MG63 (cell line): Measurements from ENCODE around the gene NUDT15. TPM values are rescaled to one million over a fixed set of nuclear protein-coding genes. Genes with fewer than 3 reads are reported as not detected.
"Not testable (repeated sequence)": the region's sequence is repeated elsewhere in the genome, so short reads cannot be mapped to it uniquely, and the experiment has no call there.

Experiments
- DNase-seq: peaks from one replicate; pipeline ENCODE4 v3.0.0-alpha.2; 2020
- H3K27me3 ChIP-seq: fragments of 250-450 bp; sonication (Bioruptor Pico); 2 replicates; pipeline ENCODE4 v1.5.1; 2020; ENCODE audit warnings: mild to moderate bottlenecking, moderate library complexity
- H3K36me3 ChIP-seq: fragments of 250-450 bp; sonication (Bioruptor Pico); 2 replicates; pipeline ENCODE4 v1.5.1; 2020; ENCODE audit warnings: mild to moderate bottlenecking, moderate library complexity
- H3K4me3 ChIP-seq: fragments of 250-450 bp; sonication (Bioruptor Pico); 2 replicates; pipeline ENCODE4 v1.5.1; 2020; ENCODE audit warnings: mild to moderate bottlenecking, moderate library complexity
- H3K9me3 ChIP-seq: fragments of 250-450 bp; sonication (Bioruptor Pico); 2 replicates; pipeline ENCODE4 v1.5.1; 2020; ENCODE audit warnings: mild to moderate bottlenecking, moderate library complexity
- total RNA-seq: library from RNA; depleted of rRNA; stranded (reverse); fragments of >200 nt; shearing (Covaris generic); gene quantifications from 2 replicates; pipeline ENCODE4 v1.2.3, GENCODE V29; 2014; ENCODE audit warnings: low replicate concordance; rRNA removed

Gene NUDT15
- 22.1 and 47.8 TPM in 2 replicates for total RNA-seq

DNA sequence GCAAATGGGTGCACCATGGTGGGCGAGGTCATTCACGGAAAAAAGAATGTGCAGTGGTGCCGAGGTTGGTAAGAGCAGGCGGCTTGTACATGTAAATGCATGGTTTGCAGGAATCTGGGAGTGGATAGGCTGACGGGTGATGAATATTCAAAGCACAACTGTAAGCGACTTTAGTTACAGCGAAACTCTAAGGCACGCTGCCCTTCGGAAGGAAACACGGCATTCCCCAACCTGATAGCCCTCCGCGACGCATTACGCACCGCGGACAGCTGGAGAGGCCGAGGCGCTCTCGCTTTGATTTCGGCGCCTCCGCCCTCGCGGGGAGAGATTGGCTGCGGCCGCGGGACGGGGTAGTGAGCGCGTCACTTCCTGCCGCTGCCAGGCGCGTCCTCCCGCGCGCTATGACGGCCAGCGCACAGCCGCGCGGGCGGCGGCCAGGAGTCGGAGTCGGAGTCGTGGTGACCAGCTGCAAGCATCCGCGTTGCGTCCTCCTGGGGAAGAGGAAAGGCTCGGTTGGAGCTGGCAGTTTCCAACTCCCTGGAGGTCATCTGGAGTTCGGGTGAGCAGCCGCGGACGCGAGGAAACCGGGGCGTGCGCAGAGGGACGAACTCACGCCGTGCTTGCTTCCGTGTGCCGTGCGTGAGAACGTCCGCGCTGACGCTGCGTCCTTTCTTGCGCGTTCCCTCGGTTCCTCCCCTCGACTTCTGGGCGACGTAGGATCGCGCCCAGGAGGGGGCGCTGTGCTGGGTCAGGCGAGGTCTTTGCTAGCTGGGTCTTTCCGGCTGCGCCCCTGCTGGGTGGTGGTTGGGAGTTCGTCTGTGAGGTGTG, at the start of gene NUDT15:
Gene NUDT15 (plus strand): TSS at position 381 of the 828 bp plus-strand sequence. CDS start 21 bp downstream, at position 402.
- Histone ChIP-seq H3K4me3 (peak within 1 kb of the TSS; percentile 68), H3K27me3 (no peaks in the 10 kb centered on the region), H3K36me3 (peaks cover 25% of the 10 kb centered on the region), H3K9me3 (peaks cover 6% of the 10 kb centered on the region)
- DNase-seq = peak; percentile 95

DNA sequence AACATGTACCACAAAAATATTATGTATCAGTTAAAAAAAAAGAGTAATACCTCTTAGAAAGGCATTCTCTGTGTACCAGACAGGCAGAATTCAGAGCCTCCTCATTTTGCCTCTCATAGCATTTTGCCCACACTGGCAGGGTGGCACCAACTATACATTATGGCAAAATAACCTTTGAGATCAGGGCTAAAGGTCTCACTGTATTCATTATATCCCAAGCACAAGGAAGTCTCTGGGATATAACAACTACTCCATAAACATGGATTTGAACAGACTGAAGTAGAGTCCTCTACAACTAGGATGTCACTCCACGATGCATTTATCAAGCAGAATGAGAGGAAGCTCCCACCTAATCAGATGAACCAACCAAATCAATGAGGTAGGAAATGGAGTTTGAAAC, 47.1 kb upstream of the NUDT15 start:
- no peak for DNase-seq
- Histone ChIP-seq H3K4me3 (no peak overlapping the region), H3K27me3 (no peaks in the 10 kb centered on the region), H3K9me3 (no peaks in the 10 kb centered on the region), H3K36me3 (peaks cover 63% of the 10 kb centered on the region)

DNA sequence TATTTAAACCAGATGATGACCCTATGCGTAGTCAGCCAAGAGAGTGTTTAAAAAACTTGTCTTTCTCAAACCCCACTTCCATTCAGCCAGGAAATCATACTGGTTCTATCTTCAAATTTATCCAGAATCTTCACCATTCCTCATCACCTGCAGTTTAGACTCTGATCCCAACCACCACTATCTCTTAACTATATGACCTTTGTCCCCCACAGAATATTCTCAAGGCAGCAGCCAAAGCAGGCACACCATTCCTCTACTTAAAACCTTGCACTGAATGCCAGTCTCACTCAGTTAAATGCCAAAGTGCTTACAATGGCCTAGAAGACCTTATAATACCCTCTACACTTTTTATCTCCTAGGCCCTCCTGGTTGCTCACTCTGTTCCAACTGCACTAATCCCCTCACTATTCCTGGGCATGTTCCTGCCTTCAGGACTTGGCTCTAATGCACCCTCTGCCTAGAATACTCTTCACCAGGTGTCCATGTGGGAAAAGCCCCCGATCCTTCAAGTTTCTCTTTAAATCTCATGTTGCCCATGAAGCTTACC, 46.5 kb upstream of the NUDT15 start:
- Histone ChIP-seq H3K9me3 (no peaks in the 10 kb centered on the region), H3K4me3 (no peak overlapping the region), H3K27me3 (no peaks in the 10 kb centered on the region), H3K36me3 (peaks cover 60% of the 10 kb centered on the region)
- no peak for DNase-seq

DNA sequence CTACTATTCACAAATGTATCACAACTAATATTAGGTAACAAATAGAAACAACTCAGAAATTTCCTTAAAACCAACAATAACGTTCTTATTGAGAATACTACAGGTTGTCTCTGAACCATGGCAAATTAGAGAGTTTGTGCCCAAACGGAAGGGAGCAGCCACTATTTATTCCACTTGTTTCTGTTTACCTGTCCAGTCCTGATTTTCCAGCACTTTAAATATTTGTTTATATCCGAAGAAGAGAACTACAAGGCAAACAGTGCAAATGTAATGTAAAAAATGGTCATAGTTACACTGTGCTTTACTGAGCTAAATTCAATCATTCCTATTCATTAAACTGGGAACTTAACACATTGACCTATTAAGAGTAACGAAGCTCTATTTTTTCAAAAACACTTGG, 45.7 kb upstream of the NUDT15 start:
- DNase-seq = no peak
- peaks cover 59% of the 10 kb centered on the region for H3K36me3 ChIP-seq
- no peaks in the 10 kb centered on the region for H3K9me3 ChIP-seq
- no peaks in the 10 kb centered on the region for H3K27me3 ChIP-seq
- no peak overlapping the region for H3K4me3 ChIP-seq

DNA sequence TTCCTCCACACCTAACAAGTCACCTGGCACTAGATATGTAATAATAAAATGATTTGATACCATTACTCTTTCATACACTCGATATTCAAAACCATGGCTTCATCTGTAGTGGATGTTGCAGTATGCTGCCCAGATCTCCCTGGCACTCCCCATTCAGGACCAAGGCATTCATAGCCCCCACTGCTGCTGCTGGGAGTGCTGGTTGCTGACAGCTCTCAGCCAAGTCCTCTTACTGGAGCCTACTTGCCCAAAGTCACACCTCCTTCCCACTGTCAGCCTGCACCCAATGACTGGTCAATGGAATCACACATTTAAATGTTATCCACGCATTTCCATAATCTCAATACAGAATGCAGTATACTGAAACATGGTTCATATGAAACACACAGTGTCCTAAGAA, 40.1 kb upstream of the NUDT15 start:
- DNase-seq = no peak
- Histone ChIP-seq H3K4me3 (no peak overlapping the region), H3K36me3 (peaks cover 43% of the 10 kb centered on the region), H3K27me3 (no peaks in the 10 kb centered on the region), H3K9me3 (no peaks in the 10 kb centered on the region)

DNA sequence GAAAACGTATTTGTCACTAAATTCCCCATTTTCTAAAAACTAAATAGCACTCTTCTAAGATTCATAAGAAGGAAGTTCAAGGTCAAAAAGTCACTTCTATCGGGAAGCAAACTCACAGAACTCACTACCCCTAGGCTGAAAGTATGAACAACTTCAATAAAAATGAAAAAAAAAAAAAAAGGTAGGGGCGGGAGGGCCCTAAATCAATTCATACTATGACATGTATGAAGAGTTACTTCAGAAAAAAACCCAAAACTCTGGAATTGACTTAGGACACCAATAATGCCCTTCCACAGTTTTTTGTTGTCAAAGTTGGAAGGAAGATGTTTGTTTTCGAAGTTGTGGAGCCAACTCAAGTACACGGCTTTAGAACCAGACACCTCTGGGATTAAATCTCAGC, 37.6 kb upstream of the NUDT15 start:
- H3K27me3 ChIP-seq = no peaks in the 10 kb centered on the region
- no peaks in the 10 kb centered on the region for H3K9me3 ChIP-seq
- DNase-seq = no peak
- peak overlapping the region; percentile 94 for H3K4me3 ChIP-seq
- H3K36me3 ChIP-seq = peaks cover 24% of the 10 kb centered on the region

DNA sequence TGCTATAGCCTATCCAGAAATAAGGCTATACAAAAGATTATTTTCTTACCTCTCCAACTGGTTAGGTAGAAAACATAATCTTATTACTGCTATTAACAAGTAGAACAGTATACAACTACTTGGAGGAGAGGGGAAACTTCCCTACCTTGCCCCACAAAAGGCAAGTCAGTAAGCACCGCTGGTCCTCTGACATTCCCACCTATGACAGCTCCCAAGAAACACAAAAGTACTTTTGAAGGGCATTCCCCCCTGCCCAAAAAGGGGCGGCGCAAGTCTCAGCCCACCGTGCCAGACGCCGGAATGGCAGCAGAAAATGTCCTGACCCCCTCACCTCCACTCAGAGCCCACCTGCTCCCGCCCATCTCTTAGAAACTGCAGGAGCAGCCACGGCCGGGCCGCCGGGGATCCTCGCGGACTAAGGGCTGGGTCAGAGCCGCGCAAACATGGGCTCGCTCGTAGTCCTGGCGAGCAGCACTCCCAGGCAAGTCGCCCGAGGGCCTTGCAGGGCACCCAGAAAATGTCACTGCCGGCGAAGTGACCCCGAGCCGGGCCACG, 36.9 kb upstream of the NUDT15 start:
- DNase-seq = peak; percentile 1
- no peaks in the 10 kb centered on the region for H3K27me3 ChIP-seq
- peak overlapping the region; percentile 94 for H3K4me3 ChIP-seq

DNA sequence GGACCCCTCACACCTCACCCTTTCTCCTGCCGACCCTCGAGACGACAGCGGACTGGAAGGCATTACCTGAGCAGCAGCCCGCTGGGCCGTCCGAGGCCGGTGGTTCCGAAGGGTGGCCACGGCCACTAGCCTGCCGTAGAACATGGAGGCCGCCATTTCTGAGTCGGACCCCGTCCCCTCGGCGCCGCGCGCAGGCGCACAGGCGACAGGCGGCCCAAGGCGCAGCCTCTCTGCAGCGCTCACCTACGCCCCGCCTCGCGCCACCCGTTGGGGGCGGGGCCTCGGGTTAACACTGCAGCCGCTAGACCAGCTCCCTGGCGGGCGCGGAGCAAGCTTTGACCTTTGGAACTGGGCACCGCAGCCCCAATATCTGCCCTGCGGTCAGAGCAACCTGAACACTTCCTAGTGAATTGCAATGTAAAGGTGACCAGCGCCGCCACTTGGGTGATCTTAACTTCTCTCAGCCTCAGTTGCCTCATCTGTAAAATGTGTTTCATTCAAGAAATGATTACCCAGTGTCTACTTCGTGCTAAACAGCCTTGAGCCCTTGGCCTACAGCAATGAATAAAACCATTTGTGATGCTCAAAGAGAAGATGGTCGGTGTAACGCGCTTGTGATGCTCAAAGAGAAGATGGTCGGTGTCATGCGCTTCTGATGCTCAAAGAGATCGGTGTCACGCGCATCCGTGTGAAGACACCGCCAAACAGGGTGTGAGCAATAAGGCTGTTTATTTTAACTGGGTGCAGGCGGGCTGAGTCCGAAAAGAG, 36.2 kb upstream of the NUDT15 start, which contains the start of gene SUCLA2:
Gene SUCLA2 (minus strand): TSS at position 160 of the 768 bp plus-strand sequence. CDS start 4 bp downstream, at position 156.
- DNase-seq = peak; percentile 92
- Histone ChIP-seq H3K4me3 (peak within 1 kb of the TSS; percentile 94), H3K9me3 (no peaks in the 10 kb centered on the region), H3K27me3 (no peaks in the 10 kb centered on the region), H3K36me3 (peaks cover 19% of the 10 kb centered on the region)

More for the DNA sequence above, 36.9 kb upstream of the NUDT15 start:
- no peaks in the 10 kb centered on the region for H3K9me3 ChIP-seq
- peaks cover 19% of the 10 kb centered on the region for H3K36me3 ChIP-seq

DNA sequence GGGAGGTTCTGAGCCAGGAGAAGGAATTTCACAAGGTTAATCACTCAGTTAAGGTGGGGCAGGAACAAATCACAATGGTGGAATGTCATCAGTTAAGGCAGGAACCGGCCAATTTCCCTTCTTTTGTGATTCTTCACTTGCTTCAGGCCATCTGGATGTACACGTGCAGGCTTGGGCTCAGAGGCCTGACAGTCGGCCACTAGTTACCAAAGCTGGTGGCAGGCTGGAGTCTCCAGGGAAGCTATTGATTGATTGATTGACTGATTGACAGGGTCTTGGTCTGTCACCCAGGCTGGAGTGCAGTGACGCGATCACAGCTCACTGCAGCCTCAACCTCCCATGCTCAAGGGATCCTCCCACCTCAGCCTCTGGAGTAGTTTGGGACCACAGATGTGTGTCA, 35.5 kb upstream of the NUDT15 start:
- H3K36me3 ChIP-seq = peaks cover 12% of the 10 kb centered on the region
- DNase-seq, H3K27me3 ChIP-seq, H3K4me3 ChIP-seq, H3K9me3 ChIP-seq: not testable (repeated sequence)

DNA sequence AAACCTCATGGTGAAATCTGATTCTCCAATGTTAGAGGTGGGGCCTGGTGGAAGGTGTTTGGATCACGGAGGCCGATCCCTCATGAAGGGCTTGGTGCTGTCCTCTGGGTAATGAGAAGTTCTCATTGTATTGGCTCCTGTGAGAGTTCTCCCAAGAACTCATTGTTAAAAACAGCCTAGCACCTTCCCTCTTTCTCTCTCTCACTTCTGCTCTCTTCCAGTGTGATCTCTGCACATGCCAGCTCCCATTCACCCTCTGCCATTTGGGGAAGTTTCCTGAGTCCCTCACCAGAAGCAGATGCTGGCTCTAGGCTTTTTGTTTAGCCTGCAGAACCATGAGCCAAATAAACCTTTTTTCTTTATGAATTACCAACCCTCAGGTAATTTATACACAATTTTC, 33.3 kb upstream of the NUDT15 start:
- DNase-seq = no peak
- H3K36me3 ChIP-seq = peaks cover 3% of the 10 kb centered on the region; the same call in 1 of the 2 replicates
- H3K9me3 ChIP-seq = no peaks in the 10 kb centered on the region
- H3K27me3 ChIP-seq = no peaks in the 10 kb centered on the region
- no peak overlapping the region for H3K4me3 ChIP-seq

DNA sequence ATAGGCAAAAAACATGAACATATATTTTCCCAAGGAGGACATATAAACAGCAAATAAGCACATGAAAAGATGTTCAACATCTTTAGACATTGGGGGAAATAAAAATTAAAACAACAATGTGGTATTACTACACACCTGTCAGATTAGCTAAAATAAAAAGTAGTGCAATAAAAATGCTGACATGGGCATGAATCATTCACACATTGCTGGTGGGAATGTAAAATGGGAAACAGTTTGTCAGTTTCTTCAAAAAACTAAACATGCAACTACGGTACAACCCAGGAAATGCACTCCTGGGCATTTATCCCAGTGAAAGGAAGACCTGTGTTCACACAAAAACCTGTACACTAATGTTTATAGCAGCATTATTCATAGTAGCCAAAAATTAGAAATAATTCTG, 31.1 kb upstream of the NUDT15 start:
- Histone ChIP-seq H3K4me3 (no peak overlapping the region), H3K9me3 (no peaks in the 10 kb centered on the region), H3K36me3 (no peaks in the 10 kb centered on the region), H3K27me3 (no peaks in the 10 kb centered on the region)
- DNase-seq = no peak

DNA sequence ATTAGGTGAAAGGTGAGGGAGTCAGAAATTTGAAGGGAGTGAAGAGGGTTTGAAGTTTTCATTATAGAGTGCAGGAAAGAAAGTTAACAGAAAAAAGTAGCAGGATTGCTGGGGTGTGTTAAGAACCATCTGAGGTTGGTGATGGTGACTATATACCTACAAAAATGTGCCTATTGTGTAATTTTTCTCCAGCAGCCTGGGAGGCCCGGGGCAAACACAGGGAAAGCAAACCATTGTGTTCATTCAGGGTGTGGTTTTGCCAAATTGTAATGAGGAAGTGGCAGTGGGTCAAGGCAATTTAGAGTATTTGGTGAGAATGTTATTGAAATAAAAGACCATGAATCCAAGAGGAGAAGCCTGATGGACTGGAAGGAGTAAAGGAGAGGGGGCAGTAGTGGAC, 28.2 kb upstream of the NUDT15 start:
- peak; percentile 48 for DNase-seq
- Histone ChIP-seq H3K27me3 (no peaks in the 10 kb centered on the region), H3K4me3 (no peak overlapping the region), H3K9me3 (no peaks in the 10 kb centered on the region), H3K36me3 (no peaks in the 10 kb centered on the region)

DNA sequence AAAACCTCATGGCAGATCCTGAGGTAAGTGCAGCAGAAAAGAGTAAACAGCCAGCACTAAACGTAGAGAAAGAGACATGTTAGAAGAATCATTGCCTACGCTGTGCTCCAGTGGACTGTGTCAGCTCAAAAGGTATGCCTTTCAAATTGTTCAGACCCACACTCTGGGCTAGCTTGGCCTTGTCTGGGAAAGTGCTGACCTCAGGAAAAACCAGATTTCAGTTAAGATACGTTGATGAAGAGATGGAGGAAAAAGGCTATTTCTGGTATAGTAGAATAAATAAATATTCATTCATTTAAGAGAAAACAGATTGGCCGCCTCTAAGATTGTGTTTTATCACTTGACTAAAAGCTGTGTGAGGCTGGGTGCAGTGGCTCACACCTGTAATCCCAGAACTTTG, 26.8 kb upstream of the NUDT15 start:
- no peak overlapping the region for H3K4me3 ChIP-seq
- no peak for DNase-seq
- no peaks in the 10 kb centered on the region for H3K27me3 ChIP-seq
- H3K9me3 ChIP-seq = no peaks in the 10 kb centered on the region
- H3K36me3 ChIP-seq = no peaks in the 10 kb centered on the region

DNA sequence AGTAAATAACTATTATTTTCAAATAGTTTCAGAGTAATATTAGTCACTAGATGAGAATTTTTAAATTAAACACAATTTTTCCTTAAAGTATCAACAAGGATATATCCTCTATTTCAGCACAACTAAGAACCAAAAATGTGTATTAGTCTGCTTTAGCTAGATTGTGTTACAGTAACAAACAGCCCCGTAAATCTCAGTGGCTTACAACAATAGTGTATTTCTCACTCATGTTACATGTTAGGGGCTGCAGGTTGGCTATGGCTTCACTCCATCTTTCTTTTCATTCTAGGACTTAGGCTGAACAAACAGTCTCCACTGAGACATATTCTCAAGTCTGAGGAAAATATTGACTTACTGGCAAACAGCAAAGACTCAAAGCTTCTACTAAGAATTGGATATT, 24.9 kb upstream of the NUDT15 start:
- no peaks in the 10 kb centered on the region for H3K27me3 ChIP-seq
- no peaks in the 10 kb centered on the region for H3K36me3 ChIP-seq
- no peaks in the 10 kb centered on the region for H3K9me3 ChIP-seq
- no peak overlapping the region for H3K4me3 ChIP-seq
- DNase-seq = no peak

DNA sequence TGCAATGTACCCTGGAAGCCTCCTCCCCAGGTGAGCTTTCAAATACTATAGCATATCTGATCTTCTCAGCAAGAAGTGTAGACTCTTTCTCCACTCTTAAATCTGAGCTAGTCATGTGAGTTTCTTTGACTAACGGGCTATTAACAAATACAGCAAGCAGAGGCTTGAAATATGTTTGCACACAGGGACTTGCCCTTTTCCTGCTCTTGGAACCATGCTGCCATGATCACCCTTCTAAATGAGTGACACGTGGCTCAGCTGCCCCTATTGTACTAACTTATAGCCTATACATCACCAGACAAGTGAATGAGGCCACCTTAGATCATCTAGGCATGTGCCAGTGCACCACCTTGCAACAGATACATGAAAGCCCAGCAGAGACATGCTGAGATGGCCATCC, 23.2 kb upstream of the NUDT15 start:
- Histone ChIP-seq H3K36me3 (no peaks in the 10 kb centered on the region), H3K27me3 (no peaks in the 10 kb centered on the region), H3K4me3 (no peak overlapping the region), H3K9me3 (no peaks in the 10 kb centered on the region)
- DNase-seq = no peak

DNA sequence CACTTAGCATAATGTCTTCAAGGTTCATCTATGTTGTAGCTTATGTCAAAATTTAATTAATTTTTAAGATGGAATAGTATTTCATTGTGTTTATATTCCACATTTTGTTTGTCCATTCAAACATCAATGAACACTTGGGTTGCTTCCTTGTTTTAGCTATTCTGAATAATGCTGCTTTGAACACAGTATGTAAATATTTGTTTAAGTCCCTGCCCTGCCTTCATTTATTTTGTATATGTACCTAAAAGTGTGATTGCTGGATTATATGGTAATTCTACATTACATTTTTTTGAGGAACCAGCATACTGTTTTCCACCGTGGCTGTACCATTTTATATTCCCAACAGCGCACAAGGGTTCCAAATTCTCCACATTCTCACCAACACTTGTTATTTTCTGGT, 18.9 kb upstream of the NUDT15 start:
- Histone ChIP-seq H3K9me3 (no peaks in the 10 kb centered on the region; the same call in 1 of the 2 replicates), H3K36me3 (no peaks in the 10 kb centered on the region), H3K4me3 (no peak overlapping the region), H3K27me3 (no peaks in the 10 kb centered on the region)
- no peak for DNase-seq

DNA sequence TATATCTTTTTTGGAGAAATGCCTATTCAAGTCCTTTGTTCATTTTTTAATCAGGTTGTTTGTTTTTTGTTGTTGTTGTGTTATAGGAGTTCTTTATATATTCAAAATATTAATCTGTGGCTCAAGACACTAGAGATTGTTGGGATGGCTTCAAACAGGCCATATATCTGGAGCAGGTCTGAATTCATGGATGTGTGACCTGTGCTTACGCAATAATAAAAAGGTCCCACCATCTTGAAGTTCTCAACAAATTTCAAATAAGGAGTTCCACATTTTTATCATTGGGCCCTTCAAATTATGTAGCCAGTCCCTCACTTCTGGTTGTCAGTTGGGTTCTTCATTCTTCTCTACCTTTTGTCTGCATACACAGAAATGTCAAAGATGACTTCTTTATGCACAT, 17.7 kb upstream of the NUDT15 start:
- no peak overlapping the region for H3K4me3 ChIP-seq
- no peak for DNase-seq
- no peaks in the 10 kb centered on the region for H3K27me3 ChIP-seq
- no peaks in the 10 kb centered on the region for H3K36me3 ChIP-seq
- H3K9me3 ChIP-seq = no peaks in the 10 kb centered on the region; the same call in 1 of the 2 replicates
